Central memory CD8-positive, alpha-beta T cell (primary cell): ENCODE measurements around the gene BCL2L14.

Source experiments
- ATAC-seq: fragments of 150-1000 bp; cut with Tn5 transposase; replicated peaks from 2 replicates; pipeline ENCODE4 v1.10.0; 2022; ENCODE audit warnings: mild to moderate bottlenecking, moderate FRiP score, moderate number of reproducible peaks; ENCODE audit not compliant: poor library complexity, severe bottlenecking; ENCODE audit errors: extremely low read depth
- DNase-seq, 2 donors: peaks; one replicate each; pipeline ENCODE4 v3.0.0; 2021; ENCODE audit warnings: low spot score in 2 of 2
- H3K27ac Mint-ChIP-seq: one replicate; pipeline ENCODE4 v1.8.0; 2022; ENCODE audit warnings: low read depth, mild to moderate bottlenecking, moderate library complexity, mixed read lengths
- H3K27me3 Mint-ChIP-seq: one replicate; pipeline ENCODE4 v1.8.0; 2022; ENCODE audit warnings: mixed read lengths
- H3K36me3 Mint-ChIP-seq: one replicate; pipeline ENCODE4 v1.8.0; 2022; ENCODE audit warnings: mild to moderate bottlenecking, moderate library complexity, mixed read lengths; ENCODE audit not compliant: insufficient read depth
- H3K4me1 Mint-ChIP-seq: one replicate; pipeline ENCODE4 v1.8.0; 2022; ENCODE audit warnings: mixed read lengths
- H3K4me3 Mint-ChIP-seq: one replicate; pipeline ENCODE4 v1.8.0; 2022; ENCODE audit warnings: mild to moderate bottlenecking, moderate library complexity, mixed read lengths
- H3K9me3 Mint-ChIP-seq: one replicate; pipeline ENCODE4 v1.8.0; 2022; ENCODE audit warnings: mixed read lengths

Gene BCL2L14

DNA sequence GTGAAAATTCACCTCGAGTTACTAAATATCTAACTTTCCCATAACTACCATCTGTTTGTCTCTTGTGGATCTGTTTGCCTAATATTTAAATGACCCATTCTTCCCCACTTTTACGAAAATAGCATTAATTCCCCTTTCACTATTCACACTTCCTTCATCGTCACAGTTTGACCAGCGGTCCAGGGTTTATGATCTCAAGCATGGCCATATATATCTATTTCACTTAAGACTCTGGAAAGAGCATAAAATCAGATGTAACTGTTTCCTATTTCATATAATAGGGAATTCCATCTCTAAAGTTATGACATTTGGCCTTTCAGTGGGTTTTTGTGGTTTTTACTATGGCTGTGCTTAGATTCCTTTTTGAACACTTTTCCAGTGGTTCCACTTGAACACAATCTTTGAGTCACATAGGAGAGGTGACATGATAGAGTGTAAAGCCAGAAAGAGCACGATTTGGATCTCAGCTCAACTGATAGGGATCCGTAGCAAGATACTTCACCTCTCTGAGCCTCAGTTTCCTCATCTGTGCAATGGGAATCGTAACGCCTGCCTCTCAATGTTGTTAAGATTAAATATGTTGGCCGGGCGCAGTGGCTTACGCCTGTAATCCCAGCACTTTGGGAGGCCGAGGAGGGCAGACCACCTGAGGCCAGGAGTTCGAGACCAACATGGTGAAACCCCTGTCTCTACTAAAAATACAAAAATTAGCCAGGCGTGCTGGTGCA, 754 bp upstream of the BCL2L14 start:
- DNase-seq: no peak
- no peak for ATAC-seq
- H3K27me3 Mint-ChIP-seq: peaks cover 41% of the 10 kb centered on the region
- H3K36me3 Mint-ChIP-seq: no peaks in the 10 kb centered on the region
- no peaks in the 10 kb centered on the region for H3K9me3 Mint-ChIP-seq
- H3K4me1 Mint-ChIP-seq: peaks cover 26% of the 10 kb centered on the region
- peak overlapping the region; percentile 46 for H3K4me3 Mint-ChIP-seq
- H3K27ac Mint-ChIP-seq: no peak overlapping the region

- DNase-seq (no peak), ATAC-seq (peak; percentile 32)
- Mint-ChIP-seq H3K4me3 (peak overlapping the region; percentile 46), H3K36me3 (no peaks in the 10 kb centered on the region), H3K4me1 (peaks cover 26% of the 10 kb centered on the region), H3K9me3 (no peaks in the 10 kb centered on the region), H3K27me3 (peaks cover 52% of the 10 kb centered on the region), H3K27ac (no peak overlapping the region)
Measured at GRCh38 chr12:12072064-12072760, 1.5 kb downstream of the BCL2L14 start.

- Mint-ChIP-seq H3K4me3 (no peak overlapping the region), H3K27me3 (peaks cover 37% of the 10 kb centered on the region), H3K4me1 (no peaks in the 10 kb centered on the region), H3K27ac (no peak overlapping the region), H3K9me3 (no peaks in the 10 kb centered on the region), H3K36me3 (no peaks in the 10 kb centered on the region)
- ATAC-seq (no peak), DNase-seq (no peak)
Measured at GRCh38 chr12:12079291-12079690, 8.6 kb downstream of the BCL2L14 start.

DNA sequence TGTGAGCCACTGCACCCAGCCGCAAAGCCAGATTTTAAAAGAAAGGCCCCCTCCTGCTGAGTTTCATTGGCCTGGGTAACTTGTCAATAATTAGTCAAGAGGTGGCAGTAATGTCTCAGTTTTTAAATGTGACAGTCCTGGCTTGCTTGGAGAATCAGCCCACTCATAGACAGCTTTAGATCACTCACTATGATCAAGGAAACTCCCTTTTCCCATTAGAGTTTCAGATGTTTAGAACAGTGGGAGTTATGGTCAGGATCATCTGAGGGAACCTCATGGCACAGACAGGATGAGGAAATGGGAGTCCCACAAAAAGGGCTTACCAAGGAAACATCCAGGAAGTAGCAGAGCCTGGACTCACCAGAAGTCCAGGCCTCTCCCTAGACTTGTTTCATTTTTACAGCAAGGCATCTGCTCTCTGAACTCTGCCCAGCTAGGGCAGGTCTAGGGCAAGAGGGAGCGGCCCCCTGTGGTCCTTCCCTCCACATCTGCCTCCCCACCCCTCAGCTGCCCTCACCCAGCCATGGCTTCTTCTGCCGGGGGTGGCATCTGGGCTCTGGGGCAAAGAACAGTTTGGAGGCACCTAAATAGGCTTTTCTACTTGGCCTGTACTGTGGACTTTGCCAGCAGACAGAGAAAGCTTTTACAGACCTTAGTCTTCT, 11.2 kb downstream of the BCL2L14 start:
- H3K36me3 Mint-ChIP-seq: no peaks in the 10 kb centered on the region
- no peaks in the 10 kb centered on the region for H3K4me1 Mint-ChIP-seq
- DNase-seq (no peak), ATAC-seq (no peak)
- H3K27ac Mint-ChIP-seq: no peak overlapping the region
- H3K9me3 Mint-ChIP-seq: no peaks in the 10 kb centered on the region
- no peak overlapping the region for H3K4me3 Mint-ChIP-seq
- H3K27me3 Mint-ChIP-seq: peaks cover 34% of the 10 kb centered on the region

GRCh38 chr12:12083688-12084087, 12.9 kb downstream of the BCL2L14 start:
- no peak overlapping the region for H3K27ac Mint-ChIP-seq
- H3K27me3 Mint-ChIP-seq: peaks cover 34% of the 10 kb centered on the region
- H3K4me1 Mint-ChIP-seq: no peaks in the 10 kb centered on the region
- ATAC-seq (no peak), DNase-seq (no peak)
- H3K9me3 Mint-ChIP-seq: no peaks in the 10 kb centered on the region
- no peak overlapping the region for H3K4me3 Mint-ChIP-seq
- H3K36me3 Mint-ChIP-seq: no peaks in the 10 kb centered on the region

DNA sequence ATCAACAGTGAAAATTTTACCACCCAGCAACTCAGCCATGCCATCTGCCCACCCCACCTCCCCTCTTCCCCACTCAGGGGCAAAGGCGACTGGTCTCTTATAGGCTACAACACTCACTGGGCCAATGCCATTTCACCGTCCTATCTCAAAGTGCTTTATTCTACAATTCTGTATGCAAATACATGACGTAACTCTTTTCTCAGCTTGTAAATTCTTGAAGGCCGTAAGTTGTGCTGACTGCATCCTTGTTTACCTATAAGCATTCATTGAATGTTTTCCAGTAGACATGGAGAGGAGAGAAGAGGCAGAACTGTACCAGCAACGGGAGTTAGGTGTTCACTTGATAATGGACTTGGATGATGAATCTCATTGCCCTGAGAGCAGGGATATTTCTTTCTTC, 15.6 kb downstream of the BCL2L14 start:
- H3K9me3 Mint-ChIP-seq: no peaks in the 10 kb centered on the region
- H3K36me3 Mint-ChIP-seq: no peaks in the 10 kb centered on the region
- DNase-seq (no peak), ATAC-seq (no peak)
- H3K27ac Mint-ChIP-seq: no peak overlapping the region
- H3K4me1 Mint-ChIP-seq: no peaks in the 10 kb centered on the region
- peaks cover 50% of the 10 kb centered on the region for H3K27me3 Mint-ChIP-seq
- H3K4me3 Mint-ChIP-seq: no peak overlapping the region

DNA sequence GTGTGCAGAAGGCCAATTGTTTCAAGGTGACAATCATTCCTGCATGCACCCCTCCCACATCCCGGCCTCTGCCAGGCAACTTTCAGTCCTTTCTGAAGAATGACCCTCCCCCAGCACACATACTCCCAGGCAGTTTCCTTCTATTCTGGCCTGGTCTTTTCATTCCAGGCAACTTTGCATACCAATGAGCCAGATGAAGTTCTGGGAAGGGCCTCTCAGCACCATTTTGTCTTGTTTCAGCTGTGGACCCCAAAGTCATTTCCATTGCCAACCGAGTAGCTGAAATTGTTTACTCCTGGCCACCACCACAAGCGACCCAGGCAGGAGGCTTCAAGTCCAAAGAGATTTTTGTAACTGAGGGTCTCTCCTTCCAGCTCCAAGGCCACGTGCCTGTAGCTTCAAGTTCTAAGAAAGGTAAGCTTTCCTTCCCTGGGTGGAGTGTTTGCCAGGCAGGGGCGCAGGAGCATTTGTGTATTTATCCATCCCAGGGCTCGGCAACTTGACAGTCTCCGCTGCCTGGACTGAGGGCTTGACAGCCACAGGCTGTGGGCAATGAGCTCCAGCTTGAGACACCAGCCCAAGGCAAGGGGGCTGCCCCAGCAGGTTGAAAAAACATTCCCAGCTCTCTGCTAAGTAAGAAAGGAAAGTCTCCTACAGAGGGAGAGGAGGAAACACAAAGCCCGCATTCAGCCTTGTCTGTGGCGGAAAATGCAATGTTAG, 16.4 kb downstream of the BCL2L14 start:
- no peak for ATAC-seq

GRCh38 chr12:12087693-12088034, 16.9 kb downstream of the BCL2L14 start:
- Mint-ChIP-seq H3K27ac (no peak overlapping the region), H3K27me3 (peaks cover 57% of the 10 kb centered on the region), H3K4me1 (no peaks in the 10 kb centered on the region), H3K36me3 (no peaks in the 10 kb centered on the region), H3K4me3 (no peak overlapping the region), H3K9me3 (no peaks in the 10 kb centered on the region)
- ATAC-seq (no peak), DNase-seq (no peak)

More for the DNA sequence above, 16.4 kb downstream of the BCL2L14 start:
- no peaks in the 10 kb centered on the region for H3K36me3 Mint-ChIP-seq
- DNase-seq: no peak
- H3K9me3 Mint-ChIP-seq: no peaks in the 10 kb centered on the region
- no peak overlapping the region for H3K27ac Mint-ChIP-seq
- peaks cover 57% of the 10 kb centered on the region for H3K27me3 Mint-ChIP-seq
- no peaks in the 10 kb centered on the region for H3K4me1 Mint-ChIP-seq
- no peak overlapping the region for H3K4me3 Mint-ChIP-seq

DNA sequence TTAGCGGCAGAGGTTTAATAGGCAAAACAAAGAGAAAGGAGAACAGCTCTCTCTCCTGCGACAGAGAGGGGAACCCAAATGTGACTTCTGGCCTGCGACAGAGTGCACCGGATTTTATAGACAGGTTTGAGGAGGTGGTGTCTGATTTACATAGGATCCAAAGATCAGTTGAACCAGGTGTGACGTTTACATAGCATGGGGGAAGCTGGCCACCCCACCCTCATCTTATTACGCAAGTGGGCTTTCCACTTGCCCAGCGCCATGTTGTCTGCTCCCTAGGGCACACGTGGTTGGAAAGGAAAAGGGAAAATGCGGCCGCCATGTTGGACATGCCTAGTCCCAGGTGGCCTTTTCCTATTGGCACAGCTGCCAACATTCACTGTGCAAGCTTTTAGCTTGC, 17.4 kb downstream of the BCL2L14 start:
- no peaks in the 10 kb centered on the region for H3K36me3 Mint-ChIP-seq
- peaks cover 57% of the 10 kb centered on the region for H3K27me3 Mint-ChIP-seq
- no peak for ATAC-seq
- no peaks in the 10 kb centered on the region for H3K9me3 Mint-ChIP-seq
- no peak for DNase-seq
- H3K27ac Mint-ChIP-seq: no peak overlapping the region
- H3K4me3 Mint-ChIP-seq: no peak overlapping the region
- H3K4me1 Mint-ChIP-seq: no peaks in the 10 kb centered on the region

DNA sequence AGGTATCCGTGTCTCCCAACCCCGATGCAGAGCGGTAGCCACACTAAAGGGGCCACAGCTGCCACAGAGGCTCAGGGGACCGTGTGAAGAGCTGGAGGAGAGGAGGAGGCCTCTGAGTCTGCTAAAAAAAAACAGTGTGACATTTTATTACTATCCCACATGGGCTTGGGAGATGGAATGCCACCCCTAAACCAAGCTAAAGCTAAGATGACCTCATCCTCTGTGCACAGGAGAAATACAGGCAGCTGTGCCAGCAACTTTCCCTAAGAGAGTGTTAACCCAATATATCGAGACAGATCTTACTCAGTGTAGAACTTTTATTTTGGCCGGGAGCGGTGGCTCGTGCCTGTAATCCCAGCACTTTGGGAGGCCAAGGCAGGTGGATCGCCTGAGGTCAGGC, 18.0 kb downstream of the BCL2L14 start:
- Mint-ChIP-seq H3K27me3 (peaks cover 57% of the 10 kb centered on the region), H3K4me3 (no peak overlapping the region), H3K36me3 (no peaks in the 10 kb centered on the region), H3K9me3 (no peaks in the 10 kb centered on the region), H3K4me1 (no peaks in the 10 kb centered on the region), H3K27ac (no peak overlapping the region)
- DNase-seq (no peak), ATAC-seq (no peak)

- Mint-ChIP-seq H3K9me3 (no peaks in the 10 kb centered on the region), H3K4me3 (no peak overlapping the region), H3K27me3 (peaks cover 76% of the 10 kb centered on the region), H3K36me3 (no peaks in the 10 kb centered on the region), H3K4me1 (no peaks in the 10 kb centered on the region), H3K27ac (no peak overlapping the region)
- no peak for DNase-seq
- no peak for ATAC-seq
Measured at GRCh38 chr12:12091071-12091470, 20.3 kb downstream of the BCL2L14 start.

DNA sequence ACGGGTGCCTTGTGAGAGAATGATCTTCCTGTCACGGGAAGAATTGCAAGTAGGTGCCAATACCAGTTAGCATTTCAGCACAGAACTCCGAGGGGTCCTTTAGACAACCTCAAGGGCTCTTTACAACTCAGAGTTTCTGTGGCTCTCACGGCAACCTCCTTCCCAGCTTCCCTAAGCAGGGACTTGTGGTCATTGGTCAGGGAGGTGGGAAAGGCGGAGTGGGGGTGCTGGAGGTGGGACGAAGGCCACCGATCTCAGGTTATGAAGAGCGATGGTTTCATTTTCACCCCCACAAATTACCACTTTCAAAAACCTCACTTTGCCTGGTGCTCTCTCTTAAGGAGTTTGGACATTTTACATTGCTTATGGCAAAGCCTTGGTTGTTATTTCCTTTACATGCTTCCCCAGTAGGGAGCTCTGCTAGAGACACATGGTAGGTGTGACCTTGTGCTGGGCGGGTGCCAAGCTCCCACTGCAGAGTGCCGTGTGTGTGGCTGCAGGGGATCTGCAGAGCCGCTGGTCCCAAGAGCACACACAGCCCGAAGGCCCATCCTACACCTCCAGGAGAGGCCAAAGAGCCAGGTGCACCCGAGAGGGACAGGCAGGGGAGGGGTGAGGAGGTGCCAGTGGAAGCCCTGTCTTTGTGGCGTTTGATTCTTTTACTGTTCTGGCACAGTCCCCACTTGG, 21.4 kb downstream of the BCL2L14 start:
- H3K36me3 Mint-ChIP-seq: no peaks in the 10 kb centered on the region
- H3K4me1 Mint-ChIP-seq: no peaks in the 10 kb centered on the region
- ATAC-seq (no peak), DNase-seq (no peak)
- no peak overlapping the region for H3K4me3 Mint-ChIP-seq
- H3K9me3 Mint-ChIP-seq: no peaks in the 10 kb centered on the region
- H3K27ac Mint-ChIP-seq: no peak overlapping the region
- peaks cover 71% of the 10 kb centered on the region for H3K27me3 Mint-ChIP-seq
